ENCODE measurements around the gene FRRS1L.

- TF ChIP-seq CTCF (IDR thresholded peaks at IDR 0.05), result no peak
- no peak for TF ChIP-seq POLR2A (IDR thresholded peaks at IDR 0.05)
These were observed 36.8 kb upstream of the FRRS1L start for GRCh38 chr9:109203761-109204360.

Data from Peyer's patch (tissue), 4 donors.